ENCODE measurements around the gene ABLIM1.
"Not testable (repeated sequence)": the region's sequence is repeated elsewhere in the genome, so short reads cannot be mapped to it uniquely, and the experiment has no call there.

The ABLIM1 gene

GRCh38 chr10:114658175-114658574 is at the start of gene ABLIM1:
ABLIM1 (minus strand) TSS chr10:114658275; CDS start chr10:114658200, 75 bp downstream.
- DNase-seq (ENCODE audit: low read depth in 3 of 3), result no peak

- DNase-seq (ENCODE audit: low read depth in 3 of 3), result no peak
Observed at GRCh38 chr10:114706458-114707055, 48.5 kb upstream of the ABLIM1 start.

- no peak for DNase-seq (ENCODE audit: low read depth in 3 of 3)
Observed at GRCh38 chr10:114704679-114705078, 46.6 kb upstream of the ABLIM1 start.

GRCh38 chr10:114703377-114704107 is 45.5 kb upstream of the ABLIM1 start:
- DNase-seq (ENCODE audit: low read depth in 3 of 3), result no peak

GRCh38 chr10:114698271-114699061 is 40.4 kb upstream of the ABLIM1 start:
- DNase-seq (ENCODE audit: low read depth in 3 of 3), result no peak

- DNase-seq (ENCODE audit: low read depth in 3 of 3), result no peak
Observed at GRCh38 chr10:114697061-114697598, 39.1 kb upstream of the ABLIM1 start.

- not testable (repeated sequence) for DNase-seq (ENCODE audit: low read depth in 3 of 3)
Observed at GRCh38 chr10:114696301-114696700, 38.2 kb upstream of the ABLIM1 start.

GRCh38 chr10:114694752-114695151 is 36.7 kb upstream of the ABLIM1 start:
- DNase-seq (ENCODE audit: low read depth in 3 of 3), result no peak

DNA sequence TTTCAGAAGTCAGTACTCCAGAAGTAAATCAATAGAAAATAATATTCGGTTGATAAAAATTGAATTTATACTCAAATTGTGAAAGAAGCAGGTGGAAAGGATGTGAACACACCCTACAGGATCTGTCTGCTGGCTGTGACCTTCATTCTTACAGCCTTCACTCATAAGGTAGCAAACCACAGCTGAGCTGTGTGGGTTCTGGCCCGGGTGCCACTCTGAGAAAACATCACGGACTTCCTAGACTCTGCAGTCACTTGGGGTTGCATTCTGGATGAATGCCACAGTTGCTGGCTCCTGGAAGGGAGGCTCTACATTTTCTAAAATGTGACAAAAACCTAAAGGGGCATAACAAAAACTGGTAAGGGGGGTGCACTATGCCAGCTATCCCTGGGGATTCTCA is 36.0 kb upstream of the ABLIM1 start:
- no peak for DNase-seq (ENCODE audit: low read depth in 3 of 3)

- no peak for DNase-seq (ENCODE audit: low read depth in 3 of 3)
Observed at GRCh38 chr10:114691442-114691941, 33.4 kb upstream of the ABLIM1 start.

GRCh38 chr10:114688786-114689185 is 30.7 kb upstream of the ABLIM1 start:
- no peak for DNase-seq (ENCODE audit: low read depth in 3 of 3)

DNA sequence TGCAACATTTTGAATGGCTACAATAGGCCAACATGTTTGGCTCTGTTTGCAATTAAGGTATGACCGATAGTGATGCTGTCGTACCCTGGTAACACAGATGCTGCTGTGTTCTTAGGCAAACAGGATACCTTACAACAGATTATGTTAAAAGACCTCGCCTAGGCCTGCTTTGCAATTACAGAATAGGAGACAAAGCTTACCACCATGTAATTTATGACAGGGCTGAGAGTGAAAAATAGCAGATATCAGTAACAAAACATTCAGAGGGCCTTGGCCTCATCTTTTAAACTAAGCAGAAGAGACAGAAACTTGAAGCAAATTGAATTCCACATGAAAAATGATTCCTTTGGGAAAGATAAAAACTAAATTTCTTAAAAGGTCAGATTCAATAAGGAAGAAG is 29.4 kb upstream of the ABLIM1 start:
- no peak for DNase-seq (ENCODE audit: low read depth in 3 of 3)

DNA sequence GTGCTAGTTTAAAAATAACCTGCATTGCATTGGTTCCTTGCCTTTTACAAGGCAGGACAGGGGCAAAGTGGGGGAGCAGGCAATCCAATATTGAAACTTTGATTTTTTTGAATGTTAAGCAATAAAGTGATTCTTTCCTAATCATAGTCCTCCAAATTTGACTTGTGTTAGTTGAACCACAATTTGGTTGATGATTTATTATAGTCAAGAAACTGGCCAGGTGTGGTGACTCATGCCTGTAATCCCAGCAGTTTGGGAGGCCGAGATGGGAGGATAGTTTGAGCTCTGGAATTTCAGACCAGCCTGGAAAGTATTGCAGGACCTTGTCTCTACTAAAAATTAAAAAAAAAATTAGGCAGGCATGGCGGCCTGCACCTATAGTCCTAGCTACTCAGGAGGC is 27.9 kb upstream of the ABLIM1 start:
- DNase-seq (ENCODE audit: low read depth in 3 of 3), result no peak

- no peak for DNase-seq (ENCODE audit: low read depth in 3 of 3)
Observed at GRCh38 chr10:114685456-114685855, 27.4 kb upstream of the ABLIM1 start.

GRCh38 chr10:114684822-114685209 is 26.7 kb upstream of the ABLIM1 start:
- DNase-seq (ENCODE audit: low read depth in 3 of 3), result no peak

DNA sequence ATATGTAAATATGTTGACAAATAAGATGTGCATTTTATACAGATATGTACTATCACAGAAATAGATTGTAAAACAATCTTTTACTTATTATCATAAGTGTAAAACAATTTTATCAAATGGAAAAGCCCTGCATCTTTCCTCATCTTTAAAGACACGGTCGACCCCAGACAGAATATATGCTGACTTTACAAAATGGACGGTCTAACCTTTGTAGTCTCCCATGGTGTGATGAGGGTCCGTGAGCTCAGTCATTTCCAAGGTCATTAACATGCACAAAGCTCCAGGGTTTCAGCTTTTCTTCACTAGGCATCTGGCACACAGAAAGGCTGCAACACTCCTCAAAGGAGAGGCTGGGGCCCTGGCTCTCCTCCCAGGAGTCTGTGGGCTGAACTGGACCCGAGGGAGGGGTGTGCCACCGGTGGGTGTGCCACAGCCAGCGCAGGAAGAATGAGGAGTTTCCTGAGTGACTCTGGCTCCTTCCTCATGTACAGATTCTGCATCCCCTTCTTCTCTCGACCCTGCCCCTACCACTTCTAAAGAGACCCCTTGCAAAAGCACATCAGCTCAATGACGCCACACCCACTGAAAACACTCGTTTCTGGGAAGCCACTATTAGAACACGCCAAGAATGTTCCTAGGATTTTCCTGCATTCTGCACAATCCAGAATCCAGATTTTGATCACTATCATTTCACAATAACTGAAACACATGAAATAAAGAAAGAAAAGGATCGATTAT is 26.2 kb upstream of the ABLIM1 start:
- no peak for DNase-seq (ENCODE audit: low read depth in 3 of 3)

- DNase-seq (ENCODE audit: low read depth in 3 of 3), result no peak
Observed at GRCh38 chr10:114683593-114683992, 25.5 kb upstream of the ABLIM1 start.

GRCh38 chr10:114683162-114683561 is 25.1 kb upstream of the ABLIM1 start:
- DNase-seq (ENCODE audit: low read depth in 3 of 3), result no peak

GRCh38 chr10:114682532-114682931 is 24.5 kb upstream of the ABLIM1 start:
- DNase-seq (ENCODE audit: low read depth in 3 of 3), result no peak

GRCh38 chr10:114682121-114682520 is 24.0 kb upstream of the ABLIM1 start:
- no peak for DNase-seq (ENCODE audit: low read depth in 3 of 3)

GRCh38 chr10:114681542-114681941 is 23.5 kb upstream of the ABLIM1 start:
- no peak for DNase-seq (ENCODE audit: low read depth in 3 of 3)

All from stimulated activated CD4-positive, alpha-beta T cell treated with anti-CD3 and anti-CD28 coated beads, TNF-alpha, amount 100 ng/mL, for 4 hours (primary cell).